Measurements from ENCODE around the gene CCDC7. TPM values are rescaled to one million over a fixed set of nuclear protein-coding genes. Genes with fewer than 3 reads are reported as not detected.

Gene CCDC7
- total RNA-seq, 1 experiment from 2014 or later, result 6.0 TPM

GRCh38 chr10:32877915-32878314 is 432.0 kb downstream of the CCDC7 start:
- intact Hi-C loops (cut with micrococcal nuclease; ENCODE audit: unreplicated experiment), result no loop called here
- ChIA-PET CTCF (interaction anchor here (0.6 kb wide), 1 partner anchor 315 kb away, joined by 3 read pairs; no protein-coding TSS in a partner anchor), POLR2A (interaction anchor here (1.2 kb wide), 1 partner anchor 14 kb away, joined by 7 read pairs; no protein-coding TSS in a partner anchor)
- Histone ChIP-seq H3K27me3 (ENCODE audit: control insufficient read depth, insufficient read depth, low read length) (no peaks in the 10 kb centered on the region), H3K4me1 (ENCODE audit: control insufficient read depth, insufficient read depth, low read length) (no peaks in the 10 kb centered on the region), H3K27ac (ENCODE audit: low read length) (no peak overlapping the region), H3K9me3 (ENCODE audit: control insufficient read depth, insufficient read depth, low read depth, low read length) (no peaks in the 10 kb centered on the region), H3K36me3 (ENCODE audit: control insufficient read depth, insufficient read depth, low read length) (no peaks in the 10 kb centered on the region), H3K4me3 (ENCODE audit: low read depth in 2 of 2, low read length in 2 of 2) (no peak overlapping the region)
- in situ Hi-C loops (cut with HindIII; ENCODE audit: low pct_unique_long_range_greater_than_20kb, low sequenced_read_pairs), result no loop called here
- no TSS peak for BruUV-seq (replicated peaks)
- ATAC-seq (no peak), DNase-seq (ENCODE audit: low read depth, low spot score) (no peak)
- no peak for TF ChIP-seq REST (IDR thresholded peaks at IDR 0.05; ENCODE audit: insufficient read depth in 1 of 2, low read depth in 2 of 2, low read length in 1 of 2)
- TF ChIP-seq CTCF (IDR thresholded peaks at IDR 0.05), result no peak
- TF ChIP-seq SIN3A (IDR thresholded peaks at IDR 0.05; ENCODE audit: borderline replicate concordance, insufficient read depth, low read depth, low read length), result no peak
- TF ChIP-seq TCF7L2 (IDR thresholded peaks at IDR 0.05; ENCODE audit: low read depth, low read length), result no peak

- DNase-seq (ENCODE audit: low read depth, low spot score), result no peak
These were observed 432.7 kb downstream of the CCDC7 start for GRCh38 chr10:32878646-32879045.

More at GRCh38 chr10:32878646-32879045, 432.7 kb downstream of the CCDC7 start:
- no peaks in the 10 kb centered on the region for H3K36me3 ChIP-seq (ENCODE audit: control insufficient read depth, insufficient read depth, low read length)
- no TSS peak for BruUV-seq (replicated peaks)
- H3K27me3 ChIP-seq (ENCODE audit: control insufficient read depth, insufficient read depth, low read length), result no peaks in the 10 kb centered on the region
- no peaks in the 10 kb centered on the region for H3K4me1 ChIP-seq (ENCODE audit: control insufficient read depth, insufficient read depth, low read length)
- in situ Hi-C loops (cut with HindIII; ENCODE audit: low pct_unique_long_range_greater_than_20kb, low sequenced_read_pairs) (no loop called here), intact Hi-C loops (cut with micrococcal nuclease; ENCODE audit: unreplicated experiment) (no loop called here)
- no peak for ATAC-seq
- POLR2A ChIA-PET, result no interaction called here
- CTCF ChIA-PET, result no interaction called here
- TF ChIP-seq CTCF (IDR thresholded peaks at IDR 0.05) (no peak), POLR2AphosphoS5 (IDR thresholded peaks at IDR 0.05; ENCODE audit: low read depth, low read length) (no peak), SIN3A (IDR thresholded peaks at IDR 0.05; ENCODE audit: borderline replicate concordance, insufficient read depth, low read depth, low read length) (no peak), REST (IDR thresholded peaks at IDR 0.05; ENCODE audit: insufficient read depth in 1 of 2, low read depth in 2 of 2, low read length in 1 of 2) (no peak), TCF7L2 (IDR thresholded peaks at IDR 0.05; ENCODE audit: low read depth, low read length) (no peak)
- no peak overlapping the region for H3K4me3 ChIP-seq (ENCODE audit: low read depth in 2 of 2, low read length in 2 of 2)
- H3K27ac ChIP-seq (ENCODE audit: low read length), result no peak overlapping the region
- H3K9me3 ChIP-seq (ENCODE audit: control insufficient read depth, insufficient read depth, low read depth, low read length), result no peaks in the 10 kb centered on the region
